Natural killer cell treated with Interleukin-12 subunit alpha and Interleukin-12 subunit beta and Interleukin-15 and Interleukin-18, amount 100 ng/mL, for 72 hours (primary cell): ENCODE results near the gene RAI14. TPM values are rescaled to one million over a fixed set of nuclear protein-coding genes. Genes with fewer than 3 reads are reported as not detected.
"Not testable (repeated sequence)": the region's sequence is repeated elsewhere in the genome, so short reads cannot be mapped to it uniquely, and the experiment has no call there.

Experiments
- ATAC-seq, 2 donors: fragments of 150-1000 bp; cut with Tn5 transposase in 1 of 2; sonication (Bioruptor Pico), chemical (Tn5 transposase) in 1 of 2; 2 replicates each; pipeline ENCODE4 v1.10.0; 2021
- DNase-seq: peaks from one replicate; pipeline ENCODE4 v3.0.0; 2022; ENCODE audit warnings: low spot score
- H3K27ac Mint-ChIP-seq, 2 donors: 1 replicate in 1 of 2; 2 replicates in 1 of 2; pipeline ENCODE4 v1.8.0; 2022; ENCODE audit warnings: mixed read lengths in 2 of 2, mild to moderate bottlenecking in 1 of 2, moderate library complexity in 1 of 2
- H3K27me3 Mint-ChIP-seq, 2 donors: 1 replicate in 1 of 2; 2 replicates in 1 of 2; pipeline ENCODE4 v1.8.0; 2022; ENCODE audit warnings: mixed read lengths in 2 of 2
- H3K36me3 Mint-ChIP-seq: one replicate; pipeline ENCODE4 v1.8.0; 2022; ENCODE audit warnings: mixed read lengths
- H3K4me1 Mint-ChIP-seq, 2 donors: 1 replicate in 1 of 2; 2 replicates in 1 of 2; pipeline ENCODE4 v1.8.0; 2022; ENCODE audit warnings: low read depth in 2 of 2, mixed read lengths in 2 of 2, mild to moderate bottlenecking in 1 of 2
- H3K4me3 Mint-ChIP-seq: one replicate; pipeline ENCODE4 v1.8.0; 2022; ENCODE audit warnings: mixed read lengths
- H3K9me3 Mint-ChIP-seq: 2 replicates; pipeline ENCODE4 v1.8.0; 2022; ENCODE audit warnings: mixed read lengths
- total RNA-seq, 2 donors: library from RNA; stranded (reverse); gene quantifications; one replicate each; pipeline ENCODE4 v1.2.3, GENCODE V29; 2022

The RAI14 gene
- total RNA-seq, 2 donors from 2014 or later, result 0.93 to 1.1 TPM

DNA sequence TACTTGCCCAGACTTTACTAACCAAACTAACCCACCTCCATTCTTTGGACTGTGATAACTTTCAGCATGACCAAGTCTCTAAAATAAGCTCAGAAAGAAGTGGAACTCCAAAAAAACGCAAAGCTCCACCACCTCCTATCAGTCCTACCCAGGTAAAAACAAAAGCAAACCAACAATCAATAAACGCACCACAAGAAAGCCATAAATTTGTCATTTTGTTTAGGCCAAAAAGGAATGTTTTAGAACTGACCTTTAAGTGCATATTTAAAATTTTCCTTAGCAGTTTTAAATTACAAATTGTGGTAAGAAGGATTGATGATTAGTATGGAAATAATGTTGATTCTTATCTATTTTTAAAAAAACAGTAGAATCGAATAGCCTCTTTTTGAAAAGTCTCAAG, 157.4 kb downstream of the RAI14 start:
- DNase-seq (no peak), ATAC-seq (no peak)
- Mint-ChIP-seq H3K27ac (no peak overlapping the region), H3K9me3 (no peaks in the 10 kb centered on the region), H3K4me1 (no peaks in the 10 kb centered on the region), H3K27me3 (peaks cover 2 to 7% of the 10 kb centered on the region in 2 donors), H3K4me3 (no peak overlapping the region), H3K36me3 (no peaks in the 10 kb centered on the region)

DNA sequence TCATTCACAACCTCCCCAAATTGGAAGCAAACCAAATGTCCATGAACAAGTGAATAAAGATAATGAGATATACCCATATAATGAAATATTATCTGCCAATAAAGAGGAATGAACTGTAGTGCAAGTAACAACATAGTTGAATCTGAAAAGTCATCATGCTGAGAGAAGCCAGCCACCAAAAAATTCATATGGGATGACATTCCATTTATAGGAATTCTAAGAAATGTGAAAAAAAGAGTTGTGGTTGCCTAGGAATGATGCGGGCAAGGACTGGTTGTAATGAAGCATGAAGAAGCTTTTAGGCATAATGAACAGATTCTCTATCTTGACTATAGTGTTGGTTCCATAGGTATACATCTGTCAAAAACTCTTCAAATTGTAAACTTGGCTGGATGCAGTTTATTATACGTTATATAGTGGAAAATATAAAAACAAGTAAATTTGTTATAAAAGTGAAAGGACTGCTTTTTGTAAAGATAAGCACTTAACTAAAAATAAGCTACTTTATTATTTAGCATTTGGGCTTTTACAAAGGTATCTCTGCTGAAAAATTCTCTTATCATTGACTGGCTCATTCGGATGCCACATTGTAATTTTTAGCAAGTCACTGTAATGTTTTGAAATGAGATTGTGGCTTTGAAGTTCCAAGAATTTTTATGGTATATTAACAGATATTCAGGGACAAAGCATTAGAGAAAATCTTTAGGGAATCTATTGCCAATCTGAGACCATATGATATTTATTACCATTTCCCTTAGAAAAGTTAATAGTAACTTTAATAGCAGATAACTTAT, 161.6 kb downstream of the RAI14 start:
- no peak for ATAC-seq
- Mint-ChIP-seq H3K4me1 (no peaks in the 10 kb centered on the region), H3K4me3 (no peak overlapping the region), H3K27ac (no peak overlapping the region), H3K27me3 (no peaks in the 10 kb centered on the region), H3K36me3 (no peaks in the 10 kb centered on the region), H3K9me3 (no peaks in the 10 kb centered on the region)
- no peak for DNase-seq

DNA sequence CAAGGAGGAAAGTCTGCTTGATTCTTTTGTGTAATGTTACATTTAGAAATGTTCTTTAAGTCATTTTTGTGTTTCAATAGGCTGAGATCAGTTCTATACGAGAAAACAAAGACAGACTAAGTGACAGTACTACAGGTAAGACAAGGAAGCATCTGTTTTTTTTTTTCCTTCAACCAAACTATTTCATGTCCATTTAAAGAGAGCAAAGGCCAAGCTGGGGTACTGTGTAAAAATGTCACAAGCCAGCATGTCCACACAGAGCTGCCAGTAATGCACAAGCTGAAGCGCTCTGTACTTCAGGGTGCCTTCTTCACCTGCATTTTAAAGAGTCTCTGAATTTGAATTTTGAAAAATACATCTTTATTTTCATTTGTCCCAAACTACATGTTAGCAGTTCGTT, 162.6 kb downstream of the RAI14 start:
- Mint-ChIP-seq H3K27ac (no peak overlapping the region), H3K4me3 (no peak overlapping the region), H3K27me3 (peaks cover 3 to 9% of the 10 kb centered on the region in 2 donors), H3K9me3 (no peaks in the 10 kb centered on the region), H3K36me3 (no peaks in the 10 kb centered on the region), H3K4me1 (no peaks in the 10 kb centered on the region)
- DNase-seq (no peak), ATAC-seq (no peak)

DNA sequence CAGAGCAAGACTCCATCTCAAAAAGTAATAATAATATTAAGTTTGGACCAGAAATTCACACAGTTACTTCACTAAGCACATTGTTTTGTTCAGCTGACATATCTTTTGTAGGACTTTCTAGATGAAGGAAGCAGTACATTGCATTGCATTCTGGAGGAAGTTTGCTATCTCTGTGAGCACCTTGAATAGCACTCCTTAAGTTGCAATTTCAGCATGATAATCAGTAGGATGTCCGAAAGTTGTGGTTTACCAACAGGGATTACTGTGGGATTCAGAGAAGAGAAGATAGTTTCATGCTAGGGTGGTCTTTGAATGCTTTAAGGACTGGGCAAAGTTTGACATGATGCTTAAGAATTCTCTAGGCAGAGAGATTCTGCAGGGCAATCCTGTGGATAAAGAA, 164.5 kb downstream of the RAI14 start:
- no peaks in the 10 kb centered on the region for H3K4me1 Mint-ChIP-seq
- H3K36me3 Mint-ChIP-seq, result no peaks in the 10 kb centered on the region
- H3K27me3 Mint-ChIP-seq, result peaks cover 3 to 14% of the 10 kb centered on the region in 2 donors
- ATAC-seq, result no peak
- H3K9me3 Mint-ChIP-seq, result no peaks in the 10 kb centered on the region
- DNase-seq, result no peak
- no peak overlapping the region for H3K27ac Mint-ChIP-seq
- no peak overlapping the region for H3K4me3 Mint-ChIP-seq

DNA sequence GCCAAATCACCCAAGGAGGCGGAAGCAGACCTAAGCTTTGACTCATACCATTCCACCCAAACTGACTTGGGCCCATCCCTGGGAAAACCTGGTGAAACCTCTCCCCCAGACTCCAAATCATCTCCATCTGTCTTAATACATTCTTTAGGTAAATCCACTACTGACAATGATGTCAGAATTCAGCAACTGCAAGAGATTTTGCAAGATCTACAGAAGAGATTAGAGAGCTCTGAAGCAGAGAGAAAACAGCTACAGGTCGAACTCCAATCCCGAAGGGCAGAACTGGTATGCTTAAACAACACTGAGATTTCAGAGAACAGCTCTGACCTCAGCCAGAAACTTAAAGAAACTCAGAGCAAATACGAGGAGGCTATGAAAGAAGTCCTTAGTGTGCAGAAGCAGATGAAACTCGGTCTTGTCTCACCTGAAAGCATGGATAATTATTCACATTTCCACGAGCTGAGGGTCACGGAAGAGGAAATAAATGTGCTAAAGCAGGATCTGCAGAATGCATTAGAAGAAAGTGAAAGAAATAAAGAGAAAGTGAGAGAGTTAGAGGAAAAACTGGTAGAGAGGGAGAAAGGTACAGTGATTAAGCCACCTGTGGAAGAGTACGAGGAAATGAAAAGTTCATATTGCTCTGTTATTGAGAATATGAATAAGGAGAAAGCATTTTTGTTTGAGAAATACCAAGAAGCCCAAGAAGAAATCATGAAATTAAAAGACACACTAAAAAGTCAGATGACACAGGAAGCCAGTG, 167.0 kb downstream of the RAI14 start:
- H3K36me3 Mint-ChIP-seq, result no peaks in the 10 kb centered on the region
- H3K27ac Mint-ChIP-seq, result no peak overlapping the region
- H3K27me3 Mint-ChIP-seq, result peaks cover 11 to 19% of the 10 kb centered on the region in 2 donors
- no peaks in the 10 kb centered on the region for H3K4me1 Mint-ChIP-seq
- H3K9me3 Mint-ChIP-seq, result no peaks in the 10 kb centered on the region
- no peak for DNase-seq
- no peak for ATAC-seq
- no peak overlapping the region for H3K4me3 Mint-ChIP-seq

DNA sequence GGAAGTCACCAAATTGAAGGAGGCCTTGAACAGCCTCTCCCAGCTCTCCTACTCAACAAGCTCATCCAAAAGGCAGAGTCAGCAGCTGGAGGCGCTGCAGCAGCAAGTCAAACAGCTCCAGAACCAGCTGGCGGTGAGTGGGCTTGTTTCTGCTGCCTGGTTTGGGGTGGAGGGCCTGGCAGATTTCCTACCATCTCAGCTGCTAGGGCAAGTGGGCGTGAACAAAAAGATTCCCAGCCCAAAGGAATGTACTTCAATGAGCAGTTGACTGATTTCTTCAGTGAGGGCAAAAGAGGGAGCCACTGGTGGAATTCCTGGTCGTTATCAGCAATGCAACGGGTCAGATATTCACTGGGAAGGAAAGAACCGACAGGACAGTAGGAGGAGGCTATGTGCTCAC, 170.2 kb downstream of the RAI14 start:
- H3K4me3 Mint-ChIP-seq, result no peak overlapping the region
- no peaks in the 10 kb centered on the region for H3K4me1 Mint-ChIP-seq
- H3K36me3 Mint-ChIP-seq, result no peaks in the 10 kb centered on the region
- peaks cover 12 to 22% of the 10 kb centered on the region in 2 donors for H3K27me3 Mint-ChIP-seq
- H3K27ac Mint-ChIP-seq, result no peak overlapping the region
- no peak for DNase-seq
- H3K9me3 Mint-ChIP-seq, result no peaks in the 10 kb centered on the region
- ATAC-seq, result no peak

DNA sequence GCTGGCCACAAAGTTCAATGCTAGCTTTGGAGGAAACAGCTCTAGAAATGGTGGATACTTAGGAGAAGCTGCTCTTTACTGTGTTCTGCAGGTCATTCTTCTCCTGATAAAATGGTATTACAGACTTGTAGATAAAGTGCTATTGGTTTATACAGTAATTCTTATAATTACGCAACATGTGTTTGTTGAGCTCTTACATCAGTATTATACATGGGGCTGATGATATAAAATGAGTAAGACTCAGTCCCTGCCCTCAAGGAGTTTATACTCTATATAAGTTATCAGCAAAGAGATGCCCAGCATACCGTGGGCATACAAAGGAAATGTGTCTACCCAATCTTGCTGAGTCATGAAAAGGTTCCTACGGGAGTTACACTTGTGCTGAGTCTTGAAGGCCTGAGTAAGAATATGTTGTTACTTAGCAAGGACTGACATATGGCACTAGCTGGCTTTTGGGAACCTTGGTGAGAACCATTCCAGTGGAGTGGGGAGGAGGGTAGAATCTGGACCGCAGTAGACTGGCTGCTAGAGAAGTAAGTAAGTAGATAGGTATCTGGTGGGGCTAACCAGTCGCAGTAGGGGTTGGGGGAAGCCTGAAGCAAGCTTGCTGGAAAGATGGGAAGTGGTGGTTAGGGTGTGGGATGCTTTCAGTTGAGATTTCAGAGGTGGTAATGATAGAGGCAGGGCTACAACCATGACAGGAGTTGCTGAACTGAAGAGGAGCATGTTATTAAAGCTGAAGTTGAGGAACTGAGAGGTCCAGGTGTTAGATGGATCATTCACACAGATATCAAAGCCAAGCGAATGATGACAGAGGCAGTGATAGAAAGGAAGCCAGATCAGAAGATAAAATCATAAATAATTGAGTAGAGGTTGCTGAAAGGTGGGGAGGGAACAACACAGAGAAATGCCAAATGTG, 171.7 kb downstream of the RAI14 start:
- DNase-seq (no peak), ATAC-seq (no peak)
- Mint-ChIP-seq H3K27me3 (peaks cover 12 to 22% of the 10 kb centered on the region in 2 donors), H3K9me3 (no peaks in the 10 kb centered on the region), H3K4me3 (no peak overlapping the region), H3K36me3 (no peaks in the 10 kb centered on the region), H3K27ac (no peak overlapping the region), H3K4me1 (no peaks in the 10 kb centered on the region)

DNA sequence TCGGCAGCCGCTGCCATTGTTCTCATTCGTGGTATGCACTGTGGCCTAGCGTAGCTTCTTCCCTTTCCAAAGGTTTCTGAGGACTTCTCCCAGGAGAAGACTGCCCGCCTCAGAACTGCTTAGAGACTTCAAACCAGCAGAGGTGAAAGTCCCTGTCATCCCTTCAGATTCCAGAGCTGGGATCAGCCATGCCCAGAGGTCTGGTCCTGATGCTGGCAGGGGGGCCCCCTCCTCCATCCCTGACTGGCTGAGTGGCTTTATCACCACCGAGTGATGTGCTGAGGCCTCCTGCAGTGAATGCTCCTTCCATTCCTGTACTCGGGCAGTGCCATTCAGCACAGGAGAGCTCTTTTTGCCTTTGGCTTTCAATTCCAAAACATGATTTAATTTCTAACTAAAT, 174.7 kb downstream of the RAI14 start:
- peaks cover 10 to 15% of the 10 kb centered on the region in 2 donors for H3K27me3 Mint-ChIP-seq
- H3K9me3 Mint-ChIP-seq, H3K4me3 Mint-ChIP-seq, H3K4me1 Mint-ChIP-seq, H3K36me3 Mint-ChIP-seq, DNase-seq, ATAC-seq, H3K27ac Mint-ChIP-seq: not testable (repeated sequence)

DNA sequence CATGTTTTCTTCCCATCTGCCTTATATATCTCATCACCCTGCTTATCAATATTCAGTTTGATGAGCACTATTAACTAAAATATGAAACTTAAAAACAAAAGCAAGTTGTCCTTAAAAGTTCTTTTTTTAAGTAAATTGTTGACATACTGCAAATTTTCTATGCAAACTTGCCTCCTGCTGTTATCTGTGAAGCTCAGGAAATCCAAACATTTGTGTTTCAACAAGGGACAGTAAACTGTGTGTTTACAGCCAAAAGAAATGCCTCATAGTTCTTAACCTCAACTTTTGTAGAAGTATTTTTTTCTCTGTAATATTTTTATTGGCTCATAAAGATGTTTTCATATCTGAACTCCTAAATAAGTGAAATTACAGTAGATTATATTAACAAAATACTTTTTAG, 175.2 kb downstream of the RAI14 start:
- peaks cover 11 to 15% of the 10 kb centered on the region in 2 donors for H3K27me3 Mint-ChIP-seq
- no peaks in the 10 kb centered on the region for H3K4me1 Mint-ChIP-seq
- no peak overlapping the region for H3K27ac Mint-ChIP-seq

DNA sequence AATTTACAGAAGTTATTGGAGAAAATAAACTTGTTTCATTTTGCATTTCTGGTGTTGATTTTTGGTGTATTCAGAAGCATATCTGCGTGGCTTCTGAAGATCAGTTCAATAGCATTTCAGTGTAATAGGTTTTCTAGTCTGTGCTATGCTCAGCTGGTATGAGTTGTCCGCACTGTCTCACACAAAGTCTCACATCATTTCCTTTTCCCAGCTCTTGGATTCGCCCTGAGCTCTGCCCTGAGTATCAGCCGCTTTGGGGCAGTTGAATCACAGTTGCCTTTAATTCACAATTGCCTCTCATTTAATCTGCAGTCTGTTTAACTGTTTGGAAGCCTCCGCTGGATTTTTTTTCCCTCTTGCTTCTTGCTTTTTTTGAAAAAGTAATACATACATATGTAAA, 176.4 kb downstream of the RAI14 start:
- no peaks in the 10 kb centered on the region for H3K36me3 Mint-ChIP-seq
- H3K27me3 Mint-ChIP-seq, result peaks cover 7 to 15% of the 10 kb centered on the region in 2 donors
- no peak for DNase-seq
- no peaks in the 10 kb centered on the region for H3K9me3 Mint-ChIP-seq
- H3K4me1 Mint-ChIP-seq, result no peaks in the 10 kb centered on the region
- no peak overlapping the region for H3K27ac Mint-ChIP-seq
- no peak overlapping the region for H3K4me3 Mint-ChIP-seq
- no peak for ATAC-seq

More for the DNA sequence above, 175.2 kb downstream of the RAI14 start:
- no peak for ATAC-seq
- Mint-ChIP-seq H3K9me3 (no peaks in the 10 kb centered on the region), H3K36me3 (no peaks in the 10 kb centered on the region), H3K4me3 (no peak overlapping the region)
- DNase-seq, result no peak

DNA sequence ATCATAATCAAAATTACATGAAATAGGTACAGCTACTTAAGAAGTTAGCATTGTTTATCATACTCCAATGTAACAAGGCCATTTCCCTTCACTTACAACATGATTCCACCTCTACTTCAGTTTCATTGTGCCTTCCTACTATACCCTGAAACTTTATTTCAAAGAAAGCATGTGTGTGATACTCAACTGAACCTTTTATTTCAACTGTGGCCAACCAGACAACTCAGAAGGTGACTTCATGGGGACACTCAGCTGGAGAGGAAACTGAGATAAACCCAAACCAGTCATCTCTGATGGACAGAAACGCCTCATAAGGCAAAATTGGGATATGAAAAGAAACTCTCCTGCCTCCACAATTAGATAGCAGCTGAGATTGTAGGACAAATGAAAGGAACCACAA, 177.0 kb downstream of the RAI14 start:
- Mint-ChIP-seq H3K4me3 (no peak overlapping the region), H3K27ac (no peak overlapping the region), H3K4me1 (no peaks in the 10 kb centered on the region), H3K27me3 (peaks cover 4 to 10% of the 10 kb centered on the region in 2 donors), H3K36me3 (no peaks in the 10 kb centered on the region), H3K9me3 (no peaks in the 10 kb centered on the region)
- DNase-seq, result no peak
- no peak for ATAC-seq

DNA sequence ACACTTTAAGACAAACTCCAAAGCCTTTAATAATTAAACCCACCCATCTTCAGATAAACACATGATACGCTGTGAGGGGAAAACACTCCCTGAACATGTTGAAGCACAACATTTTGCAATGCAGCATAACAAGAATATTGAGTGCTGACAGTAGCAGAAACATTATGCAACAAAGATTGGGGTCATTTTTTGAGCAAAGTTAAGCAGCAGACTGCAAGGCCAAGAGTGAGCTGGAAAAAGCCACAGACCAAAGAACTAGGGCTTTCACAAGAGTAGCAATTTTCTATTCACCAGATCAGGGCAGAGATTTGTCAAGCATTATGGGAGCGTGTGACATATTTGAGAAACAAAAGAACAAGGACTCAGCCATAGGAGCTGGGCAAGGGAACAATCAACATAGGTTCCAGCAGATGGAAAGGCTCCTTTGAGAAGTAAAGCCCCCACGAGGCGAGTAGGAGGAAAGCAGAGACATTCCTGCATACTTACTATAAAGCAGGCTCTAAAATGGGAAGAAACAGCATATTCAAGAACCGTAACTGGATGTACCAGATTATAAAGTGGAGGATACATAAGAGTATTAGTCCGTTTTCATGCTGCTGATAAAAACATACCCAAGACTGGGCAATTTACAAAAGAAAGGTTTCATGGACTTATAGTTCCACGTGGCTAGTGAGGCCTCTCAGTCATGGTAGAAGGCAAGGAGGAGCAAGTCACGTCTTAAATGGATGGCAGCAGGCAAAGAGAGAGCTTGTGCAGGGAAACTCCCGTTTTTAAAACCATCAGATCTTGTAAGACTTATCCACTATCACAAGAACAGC, 178.1 kb downstream of the RAI14 start:
- no peak overlapping the region for H3K4me3 Mint-ChIP-seq
- H3K27me3 Mint-ChIP-seq, result peaks cover 3 to 6% of the 10 kb centered on the region in 2 donors
- H3K36me3 Mint-ChIP-seq, result no peaks in the 10 kb centered on the region
- DNase-seq, result no peak
- peaks cover 8% of the 10 kb centered on the region in 2 donors for H3K4me1 Mint-ChIP-seq
- ATAC-seq, result no peak
- no peaks in the 10 kb centered on the region for H3K9me3 Mint-ChIP-seq
- H3K27ac Mint-ChIP-seq, result no peak overlapping the region

DNA sequence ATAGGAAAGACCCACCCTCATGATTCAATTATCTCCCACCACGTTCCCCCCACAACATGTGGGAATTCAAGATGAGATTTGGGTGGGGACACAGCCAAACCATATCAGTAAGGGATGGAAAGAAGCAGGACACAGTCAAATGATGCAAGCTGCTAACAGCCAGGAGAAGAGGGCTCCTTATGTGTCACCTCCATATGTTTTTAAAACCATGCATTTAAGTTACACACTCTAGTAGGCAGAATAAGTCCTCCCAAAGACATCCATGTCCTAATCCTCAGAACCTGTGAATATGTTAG, 178.6 kb downstream of the RAI14 start:
- no peaks in the 10 kb centered on the region for H3K9me3 Mint-ChIP-seq
- DNase-seq (no peak), ATAC-seq (no peak)
- H3K4me1 Mint-ChIP-seq, result peaks cover 12% of the 10 kb centered on the region in 2 donors
- no peak overlapping the region for H3K27ac Mint-ChIP-seq
- H3K4me3 Mint-ChIP-seq, result no peak overlapping the region
- no peaks in the 10 kb centered on the region for H3K36me3 Mint-ChIP-seq
- peaks cover 5 to 6% of the 10 kb centered on the region in 2 donors for H3K27me3 Mint-ChIP-seq
